NCI-H2196 treated with DMSO at 0.1 percent for 48 hours (cell line): ENCODE measurements around the gene LRRK1.
A peak's percentile ranks its signal among the peaks of the same experiment; 100 is the strongest.
"Not testable (repeated sequence)": the region's sequence is repeated elsewhere in the genome, so short reads cannot be mapped to it uniquely, and the experiment has no call there.

ENCODE experiments used
- DNase-seq: peaks from one replicate; lab custom pipeline; 2025; ENCODE audit not compliant: unreplicated experiment; lab: John Stamatoyannopoulos, UW

Gene LRRK1

DNA sequence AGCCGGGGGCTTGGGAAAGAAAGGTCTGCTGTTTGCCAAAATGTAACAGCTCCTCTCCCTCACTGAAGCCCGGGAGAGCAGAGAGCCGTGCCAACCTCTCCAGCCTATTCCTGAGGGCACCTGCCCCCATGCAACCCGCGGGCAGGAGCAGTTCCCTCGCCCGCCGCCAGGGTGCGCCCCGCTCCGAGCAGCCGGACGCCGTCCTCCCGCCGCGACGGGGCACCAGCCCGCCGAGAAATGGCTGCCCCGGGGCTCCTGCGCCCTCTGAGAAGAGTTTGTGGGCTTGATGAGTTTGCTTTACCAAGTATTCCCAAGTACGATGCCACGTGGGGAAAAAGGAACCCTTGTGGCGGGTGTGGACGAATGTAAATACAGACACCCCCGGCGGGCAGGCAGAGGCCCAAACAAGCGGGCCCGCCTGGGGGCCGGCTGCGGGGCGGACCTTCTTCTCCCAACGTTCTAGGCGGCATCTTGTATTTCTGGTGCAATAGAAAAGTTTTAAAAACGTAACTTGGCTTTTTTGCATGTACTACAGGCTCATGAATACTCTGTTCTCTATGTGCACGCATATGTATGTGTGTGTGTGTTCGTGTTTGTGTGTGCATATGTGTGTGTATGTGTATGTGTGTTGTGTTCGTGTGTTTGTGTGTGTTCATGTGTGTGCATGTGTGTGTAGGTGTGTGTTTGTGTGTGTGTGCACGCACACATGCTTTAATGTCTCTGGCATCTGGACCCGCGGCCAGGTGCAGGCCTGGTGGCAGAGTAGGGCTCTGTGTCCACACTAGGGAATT, 169.8 kb downstream of the LRRK1 start:
- peak; percentile 25 for DNase-seq

DNA sequence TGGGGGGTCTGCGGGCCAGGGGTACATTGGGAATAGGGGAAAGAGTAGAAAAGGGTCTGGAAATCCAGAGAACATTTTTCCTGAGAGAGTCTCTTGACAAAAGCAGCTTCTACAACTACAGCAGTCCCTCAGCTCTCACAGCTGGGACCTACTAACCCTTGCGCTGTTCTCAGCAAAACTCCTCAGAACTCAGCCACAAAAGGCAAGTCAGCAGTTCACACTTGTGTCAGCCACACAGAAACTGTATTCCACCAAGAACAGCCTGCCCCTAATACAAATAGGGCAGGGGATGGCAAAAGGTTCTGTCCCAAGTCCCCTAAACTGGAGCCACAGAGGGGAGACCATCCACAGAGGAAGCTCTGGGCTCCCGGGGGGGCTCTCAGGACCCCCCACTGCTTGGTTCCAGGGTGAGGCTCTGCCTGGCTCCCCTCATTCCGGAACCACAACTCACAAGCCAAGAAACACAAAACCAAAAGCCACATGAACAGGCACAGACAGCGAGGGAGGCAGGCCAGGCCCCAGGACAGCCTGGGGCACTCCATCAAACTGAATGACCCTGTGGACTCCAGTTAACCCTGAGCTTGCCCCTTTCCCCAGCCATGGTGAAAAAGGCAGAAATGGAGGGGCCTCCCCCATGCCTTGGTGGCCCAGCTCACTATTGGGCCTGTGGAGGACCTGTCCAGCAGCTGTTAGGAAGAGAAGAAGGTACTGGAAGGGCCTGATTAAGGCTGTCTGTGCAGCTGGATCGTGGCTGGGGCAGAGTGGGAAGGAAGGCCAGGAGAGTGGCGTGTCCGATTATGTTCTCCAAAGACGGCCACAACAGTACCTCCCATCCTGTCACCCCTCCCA, 170.6 kb downstream of the LRRK1 start:
- no peak for DNase-seq

DNA sequence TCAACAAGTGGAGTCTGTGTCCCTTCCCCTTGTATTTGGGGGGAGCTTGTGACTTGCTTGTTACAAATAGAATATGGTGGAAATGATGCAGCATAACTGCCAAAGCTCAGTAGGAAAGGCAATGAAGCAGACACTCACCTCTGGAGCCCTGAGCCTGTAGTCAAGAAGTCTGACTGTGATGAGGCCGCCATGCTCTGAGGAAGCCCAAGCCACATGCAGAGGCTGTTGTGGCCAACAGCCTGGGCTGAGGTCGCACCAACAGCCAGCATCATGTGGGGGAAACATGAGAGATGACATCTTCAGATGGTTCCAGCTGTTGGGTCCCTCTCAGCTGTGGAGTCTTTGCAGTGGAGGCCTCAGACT, 171.3 kb downstream of the LRRK1 start:
- no peak for DNase-seq

DNA sequence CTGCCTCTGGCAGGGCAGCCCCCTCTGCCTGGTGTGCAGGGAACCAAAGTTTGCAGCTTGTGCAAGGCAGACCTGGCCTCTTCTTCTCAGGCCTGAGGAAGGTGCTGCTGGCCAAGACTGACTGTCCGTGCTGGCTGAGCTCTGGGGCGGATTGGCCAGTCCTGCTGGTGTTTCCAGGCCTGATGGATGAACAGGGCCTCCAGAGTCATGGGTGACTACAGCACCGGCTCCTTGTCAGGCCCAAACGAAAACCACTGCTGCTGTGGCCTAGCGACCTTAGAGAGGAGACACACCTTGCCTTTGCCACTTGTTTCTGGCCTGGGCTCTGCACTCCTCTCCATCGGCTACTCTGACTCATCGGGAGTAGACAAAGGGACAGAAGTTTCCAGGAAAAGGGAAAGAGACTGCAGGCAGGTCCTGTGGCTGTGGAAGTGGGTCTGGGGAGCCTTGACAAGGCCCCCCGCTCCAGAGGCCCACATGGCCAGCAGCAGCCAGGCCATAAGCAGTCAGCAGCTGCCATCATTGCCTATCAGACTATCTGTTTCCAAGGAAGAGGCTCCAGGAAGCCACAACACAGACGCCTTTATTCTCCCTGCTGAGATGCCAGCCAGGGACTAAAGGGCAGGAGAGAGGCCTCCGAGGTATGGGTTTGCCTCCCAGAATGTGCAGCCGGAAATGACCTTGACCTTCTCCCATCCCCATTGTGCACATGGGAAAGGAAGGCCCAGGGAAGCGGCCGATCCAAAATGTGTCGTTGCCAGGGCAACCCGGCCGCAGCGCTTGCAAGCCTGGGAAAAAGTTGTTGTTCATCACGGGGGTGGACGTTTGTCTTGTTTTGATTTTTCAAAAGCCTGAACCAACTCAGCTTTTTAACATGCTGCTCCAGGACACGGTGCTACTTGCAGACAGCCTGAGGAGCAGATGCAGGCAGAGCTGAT, 172.2 kb downstream of the LRRK1 start:
- no peak for DNase-seq

DNA sequence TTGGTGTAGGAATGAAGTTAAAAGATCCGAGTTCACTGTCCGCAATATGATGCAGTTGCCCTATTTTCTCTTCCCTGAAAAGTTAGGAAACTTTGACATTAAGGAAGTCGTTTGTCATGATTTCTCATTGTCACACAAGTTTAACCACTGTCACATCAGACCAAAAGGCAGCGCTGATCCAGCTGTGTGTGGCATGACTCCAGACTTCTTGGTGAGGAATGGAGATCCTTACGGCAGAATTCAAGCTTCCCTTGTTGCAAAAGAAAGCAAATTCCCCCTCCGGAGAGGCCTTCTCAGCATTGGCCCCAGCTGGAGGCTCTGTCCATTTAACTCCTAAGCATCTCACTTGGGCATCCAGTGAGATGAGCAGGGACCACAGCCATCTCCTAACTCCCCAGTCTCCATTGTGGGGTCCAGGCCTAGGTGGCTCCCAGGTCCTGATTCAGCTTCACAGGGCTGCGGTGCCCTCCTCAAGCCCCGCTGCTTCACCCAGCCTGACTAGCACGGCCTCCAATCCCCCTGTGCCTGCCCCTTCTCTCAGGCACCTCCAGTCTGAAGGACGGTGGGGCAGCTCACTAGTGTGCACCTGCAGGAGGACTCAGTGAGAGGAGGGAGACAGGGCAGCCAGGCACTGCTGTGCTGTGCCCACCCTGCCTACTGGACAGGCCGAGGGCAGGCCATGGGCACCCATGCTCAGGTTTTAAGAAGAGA, 173.2 kb downstream of the LRRK1 start:
- DNase-seq, result no peak

DNA sequence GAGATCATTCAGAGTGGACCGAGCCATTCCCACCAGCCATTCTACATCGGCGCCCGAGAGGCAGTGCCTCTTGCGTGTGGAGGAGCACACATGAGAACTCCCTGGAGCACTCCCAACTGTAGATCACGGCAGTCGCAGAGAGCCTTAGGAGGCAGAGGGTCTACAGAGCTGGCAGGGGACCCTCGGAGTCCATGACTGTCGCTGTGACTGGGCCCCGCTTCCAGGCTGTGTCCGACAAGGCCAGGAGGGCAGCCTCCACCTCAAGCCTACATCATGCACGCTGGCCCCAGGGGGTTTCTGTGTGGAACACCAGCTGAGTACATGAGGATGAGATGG, 173.7 kb downstream of the LRRK1 start:
- DNase-seq, result no peak

DNA sequence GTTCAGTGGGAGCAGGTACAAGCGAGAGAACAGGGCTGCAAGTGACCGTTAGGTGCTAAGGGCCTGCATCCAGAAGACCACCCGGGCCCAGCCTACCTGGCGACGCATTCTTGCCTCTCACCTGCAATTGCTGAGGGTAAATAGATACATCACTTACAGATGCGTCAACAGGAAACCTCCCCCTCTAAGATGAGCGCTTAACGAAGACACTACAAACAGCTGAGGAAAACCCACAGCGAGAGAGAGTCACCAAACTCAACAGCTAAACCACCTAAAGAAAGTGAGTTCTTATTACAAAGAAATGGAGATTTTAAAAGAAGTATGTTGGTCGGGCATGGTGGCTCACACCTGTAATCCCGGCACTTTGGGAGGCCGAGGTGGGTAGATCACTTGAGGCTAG, 174.8 kb downstream of the LRRK1 start:
- DNase-seq, result no peak

DNA sequence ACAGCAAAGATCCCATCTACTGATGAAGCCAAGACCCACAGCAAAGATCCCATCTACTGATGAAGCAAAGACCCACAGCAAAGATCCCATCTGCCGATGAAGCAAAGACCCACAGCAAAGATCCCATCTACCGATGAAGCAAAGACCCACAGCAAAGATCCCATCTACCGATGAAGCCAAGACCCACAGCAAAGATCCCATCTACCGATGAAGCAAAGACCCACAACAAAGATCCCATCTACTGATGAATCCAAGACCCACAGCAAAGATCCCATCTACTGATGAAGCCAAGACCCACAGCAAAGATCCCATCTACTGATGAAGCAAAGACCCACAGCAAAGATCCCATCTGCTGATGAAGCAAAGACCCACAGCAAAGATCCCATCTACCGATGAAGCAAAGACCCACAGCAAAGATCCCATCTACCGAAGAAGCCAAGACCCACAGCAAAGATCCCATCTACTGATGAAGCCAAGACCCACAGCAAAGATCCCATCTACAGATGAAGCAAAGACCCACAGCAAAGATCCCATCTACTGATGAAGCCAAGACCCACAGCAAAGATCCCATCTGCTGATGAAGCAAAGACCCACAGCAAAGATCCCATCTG, 176.7 kb downstream of the LRRK1 start:
- not testable (repeated sequence) for DNase-seq

DNA sequence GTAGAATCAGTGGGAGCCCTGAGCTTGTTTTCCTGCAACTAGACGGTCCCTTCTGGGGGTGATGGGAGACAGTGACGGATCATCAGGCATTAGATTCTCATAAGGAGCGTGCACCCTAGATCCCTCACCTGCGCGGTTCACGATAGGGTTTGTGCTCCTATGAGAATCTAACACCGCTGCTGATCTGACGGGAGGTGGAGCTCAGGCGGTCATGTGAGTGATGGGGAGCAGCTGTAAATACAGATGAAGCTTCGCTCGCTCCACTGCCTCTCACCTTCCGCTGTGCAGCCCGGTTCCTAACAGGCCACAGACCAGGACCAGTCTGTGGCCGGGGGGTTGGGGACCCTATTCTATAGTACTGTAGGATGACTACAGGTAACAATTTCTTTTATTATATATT, 178.0 kb downstream of the LRRK1 start:
- no peak for DNase-seq

DNA sequence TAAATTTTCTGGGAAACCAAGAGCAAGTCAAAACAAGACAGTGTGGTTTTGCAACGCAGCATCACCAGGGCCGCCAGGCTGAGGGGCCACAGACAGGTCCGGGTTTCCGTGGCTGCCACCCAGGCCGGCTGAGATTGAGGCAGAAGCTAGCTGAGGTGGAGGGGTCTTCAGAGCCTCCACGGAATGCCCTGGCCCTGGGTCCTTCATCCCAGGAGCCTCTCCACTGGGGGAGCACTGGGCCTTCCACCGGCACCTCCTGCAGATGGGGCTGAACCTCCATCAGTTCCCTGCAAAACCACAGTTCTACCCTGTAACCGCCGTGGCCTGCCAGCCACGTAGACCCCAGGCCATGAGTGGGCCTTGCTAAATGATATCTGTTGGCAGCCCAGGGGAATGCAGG, 180.0 kb downstream of the LRRK1 start:
- no peak for DNase-seq

DNA sequence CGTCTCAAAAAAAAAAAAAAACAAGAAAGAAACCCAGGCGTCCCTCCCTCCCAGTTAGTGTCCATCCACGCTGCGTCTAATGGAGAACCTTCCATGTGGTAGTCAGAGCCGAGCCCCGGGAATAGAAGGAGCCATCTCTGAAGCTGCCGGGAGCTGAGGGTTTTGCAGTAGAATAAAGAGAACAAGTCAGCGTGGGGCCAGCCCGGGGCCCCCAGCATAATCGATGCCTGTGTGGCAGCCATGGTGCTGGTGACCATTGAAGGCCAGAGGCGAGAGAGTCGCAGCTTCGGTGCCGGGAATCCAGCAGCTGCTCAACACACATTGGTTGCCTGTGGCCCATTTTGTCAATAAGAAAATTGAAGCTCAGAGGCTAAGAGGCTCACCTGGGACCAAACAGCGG, 181.0 kb downstream of the LRRK1 start:
- no peak for DNase-seq

DNA sequence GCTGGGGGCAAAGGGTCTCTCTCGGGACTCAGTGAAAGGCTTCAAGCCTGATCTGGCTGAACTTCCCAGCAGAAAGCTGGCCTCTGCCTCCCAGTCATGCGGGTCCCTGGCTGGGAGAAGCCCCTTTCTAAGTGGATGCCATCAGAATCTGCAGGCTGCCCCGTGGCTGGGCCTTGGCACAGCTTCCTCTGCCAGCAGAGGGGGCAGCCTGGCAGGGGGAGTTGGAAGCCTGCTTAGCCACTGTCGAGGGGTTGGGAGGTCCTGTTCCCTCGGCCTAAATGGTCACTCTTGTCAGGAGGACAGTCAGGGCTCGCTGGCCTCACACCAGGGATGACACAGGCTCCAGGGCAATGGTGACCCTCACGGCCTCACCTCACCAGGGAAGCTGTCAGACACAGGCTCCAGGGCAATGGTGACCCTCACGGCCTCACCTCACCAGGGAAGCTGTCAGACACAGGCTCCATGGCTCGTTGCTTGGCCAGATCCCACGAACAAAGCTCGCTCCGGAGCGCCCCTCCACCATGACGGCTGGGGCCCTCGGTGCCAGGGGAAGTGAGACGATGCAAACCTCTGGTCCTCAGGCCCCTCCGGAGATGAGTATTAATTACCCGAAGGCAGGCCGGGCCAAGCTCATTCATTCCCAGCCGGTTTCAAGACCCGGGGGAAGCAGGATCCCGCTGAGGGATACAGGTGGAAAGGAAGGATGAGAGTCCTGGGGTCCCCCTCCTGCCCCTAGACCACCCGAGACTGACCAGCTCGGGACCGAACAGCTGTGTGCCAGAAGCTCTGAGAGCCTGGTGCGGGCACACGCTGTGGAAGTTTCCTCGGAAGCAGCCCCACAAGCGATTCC, 181.7 kb downstream of the LRRK1 start:
- DNase-seq, result no peak

DNA sequence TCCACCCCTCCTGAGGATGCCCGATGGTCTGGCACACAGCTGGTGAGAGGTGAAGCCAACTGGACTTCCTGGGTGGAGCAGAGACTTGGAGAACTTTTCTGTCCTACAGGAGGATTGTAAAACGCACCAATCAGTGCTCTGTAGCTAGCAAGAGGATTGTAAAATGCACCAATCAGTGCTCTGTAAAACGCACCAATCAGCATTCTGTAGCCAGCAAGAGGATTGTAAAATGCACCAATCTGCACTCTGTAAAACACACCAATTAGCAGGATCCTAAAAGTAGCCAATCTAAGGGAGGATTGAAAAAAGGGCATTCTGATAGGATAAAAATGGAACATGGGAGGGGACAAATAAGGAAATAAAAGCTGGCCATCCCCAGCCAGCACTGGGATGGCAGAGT, 182.5 kb downstream of the LRRK1 start:
- no peak for DNase-seq

DNA sequence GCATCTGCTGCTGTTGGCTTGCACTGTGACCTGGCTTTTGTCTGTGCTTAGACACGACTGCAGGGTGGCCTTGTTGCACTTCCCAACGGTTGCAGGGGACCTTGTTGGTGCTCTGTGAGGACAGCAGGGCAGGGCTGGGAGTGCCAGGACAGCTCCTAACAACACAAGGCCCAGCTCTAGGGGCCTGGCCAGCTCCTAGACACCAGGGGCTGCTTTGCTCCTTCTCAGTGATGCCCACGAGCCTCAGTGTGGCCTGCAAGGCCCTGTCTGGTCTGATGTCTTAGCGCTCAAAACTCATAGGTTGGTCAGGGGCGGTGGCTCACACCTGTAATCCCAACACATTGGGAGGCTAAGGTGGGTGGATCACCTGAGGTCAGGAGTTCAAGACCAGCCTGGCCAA, 183.6 kb downstream of the LRRK1 start:
- DNase-seq, result no peak

DNA sequence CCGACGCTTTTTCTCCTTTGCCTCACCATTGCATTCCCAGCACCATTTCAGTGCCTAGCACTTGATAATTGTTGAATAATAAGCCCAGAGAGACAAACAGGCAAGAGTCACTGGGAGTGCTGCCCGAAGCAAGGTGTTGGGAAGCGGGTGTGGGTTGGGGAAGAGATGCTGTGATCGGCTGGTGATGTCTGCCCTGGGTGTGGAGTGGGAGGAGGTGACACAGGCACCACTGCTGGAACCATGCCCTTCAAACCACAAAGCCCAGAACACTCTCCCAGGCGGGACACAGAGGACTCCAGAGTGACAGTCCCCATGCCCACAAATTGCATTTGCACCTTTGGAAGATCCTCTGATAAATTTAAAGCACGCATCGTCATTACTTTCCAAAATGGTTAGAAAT, 184.4 kb downstream of the LRRK1 start:
- no peak for DNase-seq

DNA sequence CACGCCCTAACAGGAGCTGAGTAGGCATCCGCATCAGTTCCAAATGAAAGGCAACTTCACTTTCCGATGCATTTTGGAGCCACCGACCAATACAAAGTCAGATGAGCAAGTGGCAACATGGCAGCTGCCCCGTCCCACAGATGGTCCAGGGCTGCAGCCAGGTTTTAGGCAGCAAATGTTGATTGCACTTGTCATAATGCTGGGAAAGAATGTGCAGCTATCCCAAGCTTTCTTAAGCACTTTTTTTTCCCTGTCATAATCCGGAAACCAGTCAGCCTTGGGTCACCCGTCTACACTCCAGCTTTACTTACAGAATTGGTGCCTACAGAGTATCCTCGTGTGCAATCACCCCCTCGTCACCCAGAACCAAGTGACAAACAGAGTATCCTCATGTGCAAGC, 185.0 kb downstream of the LRRK1 start:
- DNase-seq, result no peak

DNA sequence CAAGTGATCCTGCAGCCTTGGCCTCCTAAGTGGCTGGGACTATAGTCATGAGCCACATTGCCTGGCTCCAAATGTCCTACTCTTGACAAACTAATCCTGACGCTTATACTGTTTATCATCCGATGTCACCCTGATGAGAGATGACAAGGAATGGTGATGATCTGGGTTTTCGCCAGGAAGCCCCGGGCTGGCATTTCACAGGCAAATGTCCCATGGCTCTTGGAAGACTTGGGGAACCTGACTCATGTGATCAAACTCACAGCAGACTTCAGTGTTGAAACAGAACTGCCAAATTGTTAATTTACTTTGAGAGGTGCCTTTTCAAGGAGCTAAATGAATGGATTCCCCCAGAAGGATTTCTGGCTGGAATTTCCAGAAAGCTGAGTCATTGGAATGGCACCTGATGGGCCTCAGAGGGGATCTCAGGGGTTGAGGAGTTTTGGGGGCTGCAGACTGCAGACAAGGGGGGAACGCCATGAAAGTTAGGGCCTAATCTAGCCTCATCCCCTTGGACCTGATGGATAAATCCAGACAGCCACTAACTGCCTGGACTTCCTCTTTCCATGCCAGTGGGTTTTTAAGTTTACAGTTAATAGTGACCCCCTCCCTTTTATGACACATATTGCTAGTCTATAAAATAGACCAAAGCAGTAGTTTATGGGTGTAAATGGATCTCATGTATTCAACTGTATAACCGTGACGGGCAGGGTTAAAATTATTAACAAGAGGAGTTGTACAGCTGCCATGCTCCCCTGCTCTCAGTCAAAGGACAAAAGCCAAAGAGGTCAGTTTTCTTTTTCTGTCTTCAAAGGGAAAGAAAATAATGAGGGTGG, 186.1 kb downstream of the LRRK1 start:
- no peak for DNase-seq

DNA sequence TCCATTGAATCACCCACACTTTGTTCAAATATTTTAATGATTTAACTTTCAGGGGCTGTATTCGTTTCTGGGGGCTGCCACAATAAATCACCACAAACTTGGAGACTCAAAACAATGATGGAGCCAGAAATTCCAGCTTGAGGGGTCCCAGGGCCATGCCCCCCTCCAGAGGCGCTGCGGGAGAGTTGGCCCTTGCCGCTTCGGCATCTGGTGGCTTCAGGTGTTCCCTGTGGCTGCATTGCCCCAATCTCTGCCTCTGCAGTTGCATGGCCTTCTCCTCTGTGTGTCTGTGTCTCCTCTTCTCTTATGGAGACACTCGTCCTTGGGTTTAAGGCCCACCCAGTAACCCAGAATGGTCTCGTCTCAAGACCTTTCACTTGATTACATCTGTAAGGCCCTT, 187.9 kb downstream of the LRRK1 start:
- DNase-seq, result no peak
